BLaER1 treated with 17β-estradiol and CSF1 and Interleukin-3, amounts not matched to agents 10 nM and 100 nM (cell line): ENCODE results near the gene PTPRN2.
"Not testable (repeated sequence)": the region's sequence is repeated elsewhere in the genome, so short reads cannot be mapped to it uniquely, and the experiment has no call there.

Experiments used
- H3K27ac ChIP-seq, 11 experiments: shearing (Covaris generic); formaldehyde crosslinking; 2 replicates each; pipeline ENCODE4 v1.8.1; 2022
- H3K27me3 ChIP-seq, 11 experiments: shearing (Covaris generic); formaldehyde crosslinking; 2 replicates each; pipeline ENCODE4 v1.8.1; 2022
- H3K36me3 ChIP-seq, 11 experiments: shearing (Covaris generic); formaldehyde crosslinking; 2 replicates each; pipeline ENCODE4 v1.8.1; 2022
- H3K4me1 ChIP-seq, 10 experiments: shearing (Covaris generic); formaldehyde crosslinking; 2 replicates each; pipeline ENCODE4 v1.8.1; 2022
- H3K4me2 ChIP-seq, 11 experiments: shearing (Covaris generic); formaldehyde crosslinking; 2 replicates each; pipeline ENCODE4 v1.8.1; 2022
- H3K4me3 ChIP-seq, 10 experiments: shearing (Covaris generic); formaldehyde crosslinking; 2 replicates each; pipeline ENCODE4 v1.8.1; 2022
- H3K9ac ChIP-seq, 11 experiments: shearing (Covaris generic); formaldehyde crosslinking; 2 replicates each; pipeline ENCODE4 v1.8.1; 2022
- H3K9me3 ChIP-seq, 11 experiments: shearing (Covaris generic); formaldehyde crosslinking; replicated peaks in 1 of 11; 2 replicates each; pipeline ENCODE4 v1.8.1; 2022
- H4K20me1 ChIP-seq, 11 experiments: shearing (Covaris generic); formaldehyde crosslinking; 2 replicates each; pipeline ENCODE4 v1.8.1; 2022
- Cebpa-rat ChIP-seq, 11 experiments: shearing (Covaris generic); IDR thresholded peaks; 2 replicates each; pipeline ENCODE4 v1.8.1; 2022

PTPRN2 gene

DNA sequence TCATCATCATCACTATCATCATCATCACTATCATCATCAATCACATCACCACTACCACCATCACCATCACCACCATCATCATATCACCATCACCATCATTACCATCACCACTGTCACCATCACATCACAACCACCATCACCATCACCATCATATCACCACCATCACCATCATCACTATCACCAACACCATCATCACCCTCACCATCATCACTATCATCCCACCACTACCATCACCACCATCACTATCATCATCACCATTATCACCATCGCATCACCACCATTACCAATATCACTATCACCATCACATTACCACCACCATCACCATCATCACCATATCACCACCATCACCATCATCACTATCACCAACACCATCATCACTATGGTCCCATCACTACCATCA, 539.1 kb downstream of the PTPRN2 start:
- Histone ChIP-seq H3K36me3 (no peaks in the 10 kb centered on the region), H3K4me2 (no peak overlapping the region), H3K27me3 (no peaks in the 10 kb centered on the region), H3K9me3 (no peaks in the 10 kb centered on the region), H3K4me3 (no peak overlapping the region), H3K27ac (no peak overlapping the region), H3K9ac (no peak overlapping the region), H4K20me1 (no peaks in the 10 kb centered on the region), H3K4me1 (peaks cover 0 to 41% (median 33%) of the 10 kb centered on the region in 10 experiments; a peak in 15 of 20 replicates)
- TF ChIP-seq Cebpa-rat (IDR thresholded peaks at IDR 0.05) = no peak

- Histone ChIP-seq H4K20me1 (no peaks in the 10 kb centered on the region), H3K4me1 (peaks cover 0 to 44% (median 36%) of the 10 kb centered on the region in 10 experiments; a peak in 15 of 20 replicates), H3K36me3 (no peaks in the 10 kb centered on the region), H3K9me3 (no peaks in the 10 kb centered on the region), H3K27ac (no peak overlapping the region), H3K27me3 (no peaks in the 10 kb centered on the region), H3K4me3 (no peak overlapping the region), H3K4me2 (no peak overlapping the region), H3K9ac (no peak overlapping the region)
- TF ChIP-seq Cebpa-rat (IDR thresholded peaks at IDR 0.05) = no peak
These were observed 540.1 kb downstream of the PTPRN2 start for GRCh38 chr7:158047391-158048059.

DNA sequence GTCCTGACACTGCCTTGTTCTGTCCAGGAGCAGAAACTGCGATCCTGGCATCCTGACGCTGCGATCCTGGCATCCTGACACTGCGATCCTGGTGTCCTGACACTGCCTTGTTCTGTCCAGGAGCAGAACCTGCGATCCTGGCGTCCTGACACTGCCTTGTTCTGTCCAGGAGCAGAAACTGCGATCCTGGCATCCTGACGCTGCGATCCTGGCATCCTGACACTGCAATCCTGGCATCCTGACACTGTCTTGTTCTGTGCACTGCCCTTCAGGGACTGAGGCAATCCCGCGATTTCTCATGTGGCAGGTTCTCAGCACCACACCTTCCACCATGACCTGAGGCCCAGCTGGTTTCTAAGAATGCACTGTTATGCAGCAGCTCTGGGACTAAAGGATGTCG, 541.4 kb downstream of the PTPRN2 start:
- not testable (repeated sequence) for H3K9me3 ChIP-seq

DNA sequence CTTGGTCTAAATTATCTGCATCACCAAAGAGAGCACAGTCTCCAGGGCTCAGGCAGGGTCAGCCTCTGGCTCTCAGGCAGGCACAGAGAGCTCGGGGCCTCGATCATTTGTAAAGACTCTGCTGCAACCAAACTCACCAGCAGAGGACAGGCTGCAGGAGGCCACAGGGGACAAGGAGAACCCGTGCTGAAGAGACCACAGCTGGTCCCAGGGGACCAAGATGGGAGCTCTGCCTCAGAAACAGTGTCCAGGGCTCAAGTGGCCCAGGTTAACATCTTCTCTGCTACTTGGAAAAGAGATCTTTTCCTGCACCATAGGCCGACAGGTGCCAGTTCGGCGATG, 543.2 kb downstream of the PTPRN2 start:
- Histone ChIP-seq H3K4me2 (peak overlapping the region in 8 of 11 experiments; percentile 16 to 77 (median 60); a peak in 15 of 22 replicates), H3K4me1 (peaks cover 0 to 21% (median 15%) of the 10 kb centered on the region in 10 experiments; a peak in 14 of 20 replicates)
- no peak for TF ChIP-seq Cebpa-rat (IDR thresholded peaks at IDR 0.05)

More for the DNA sequence above, 541.4 kb downstream of the PTPRN2 start:
- not testable (repeated sequence) for H4K20me1 ChIP-seq, H3K27me3 ChIP-seq, H3K27ac ChIP-seq, H3K4me3 ChIP-seq, H3K9ac ChIP-seq, H3K36me3 ChIP-seq, H3K4me2 ChIP-seq
- peaks cover 0 to 32% (median 26%) of the 10 kb centered on the region in 10 experiments; a peak in 15 of 20 replicates for H3K4me1 ChIP-seq

GRCh38 chr7:158043551-158044481, 543.8 kb downstream of the PTPRN2 start:
- Histone ChIP-seq H3K4me1 (peaks cover 0 to 21% (median 15%) of the 10 kb centered on the region in 10 experiments; a peak in 14 of 20 replicates), H3K36me3 (peaks cover 0 to 5% (median 0%) of the 10 kb centered on the region in 11 experiments; a peak in 3 of 22 replicates), H3K4me2 (peak overlapping the region in 8 of 11 experiments; percentile 16 to 77 (median 60); a peak in 15 of 22 replicates), H3K9me3 (peaks cover 11 to 16% (median 15%) of the 10 kb centered on the region in 11 experiments), H4K20me1 (no peaks in the 10 kb centered on the region), H3K9ac (no peak overlapping the region), H3K4me3 (no peak overlapping the region), H3K27me3 (no peaks in the 10 kb centered on the region), H3K27ac (no peak overlapping the region)
- no peak for TF ChIP-seq Cebpa-rat (IDR thresholded peaks at IDR 0.05)

More for the DNA sequence above, 543.2 kb downstream of the PTPRN2 start:
- no peak overlapping the region for H3K9ac ChIP-seq
- H3K9me3 ChIP-seq = peaks cover 4 to 10% (median 9%) of the 10 kb centered on the region in 11 experiments
- peaks cover 0 to under 1% (median 0%) of the 10 kb centered on the region in 11 experiments; a peak in 1 of 22 replicates for H3K36me3 ChIP-seq
- no peaks in the 10 kb centered on the region for H4K20me1 ChIP-seq
- H3K4me3 ChIP-seq = no peak overlapping the region
- H3K27me3 ChIP-seq = no peaks in the 10 kb centered on the region
- H3K27ac ChIP-seq = no peak overlapping the region

DNA sequence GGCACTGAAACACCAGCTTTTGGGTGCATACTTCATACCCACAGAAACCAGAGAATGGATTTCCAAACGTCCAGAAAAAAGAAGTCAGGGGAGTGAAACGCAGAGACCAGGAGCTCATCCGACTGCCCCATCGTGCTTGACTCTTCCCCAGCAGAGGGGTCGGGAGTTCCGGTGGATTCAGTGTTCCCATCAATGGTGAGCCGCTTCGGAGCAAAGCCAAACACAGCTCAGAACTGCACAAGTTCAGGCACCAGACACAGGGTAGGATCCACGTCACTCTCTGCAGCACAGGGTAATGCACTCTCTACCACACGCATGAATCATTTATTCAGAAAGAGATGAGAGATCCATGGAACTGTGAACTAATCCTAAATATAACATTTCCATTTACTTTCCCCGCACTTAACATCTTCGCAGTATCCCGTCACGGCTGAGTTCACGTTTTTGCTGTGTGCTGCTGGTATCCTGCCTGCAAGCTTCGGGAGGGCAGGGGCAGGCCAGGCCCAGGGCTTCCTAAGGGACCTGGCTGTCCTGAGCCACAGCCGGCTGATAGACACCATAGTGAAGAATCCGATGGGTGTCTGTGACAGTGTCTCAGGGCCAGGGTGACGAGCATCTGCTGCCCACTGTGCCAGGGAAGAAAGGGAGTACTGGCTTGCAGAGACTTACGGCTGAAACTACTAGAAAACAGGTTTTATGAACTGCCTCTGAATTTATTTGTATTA, 545.3 kb downstream of the PTPRN2 start:
- no peak for TF ChIP-seq Cebpa-rat (IDR thresholded peaks at IDR 0.05)

DNA sequence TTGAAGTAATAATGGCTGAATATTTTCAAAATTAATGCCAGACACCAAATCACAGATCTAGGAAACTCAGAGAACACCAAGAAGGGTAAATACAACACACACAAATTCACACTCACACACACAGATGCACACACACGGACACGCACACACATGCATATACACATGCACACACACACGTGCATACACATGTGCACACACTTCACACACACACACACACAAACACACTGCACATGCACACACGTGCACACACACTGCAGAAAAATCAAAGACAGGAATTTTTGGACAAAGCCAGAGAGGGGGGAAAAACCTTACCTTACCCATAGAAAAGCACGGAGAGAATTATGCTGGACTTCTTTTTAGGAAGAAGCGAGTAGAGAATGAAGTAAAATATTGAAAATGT, 547.4 kb downstream of the PTPRN2 start:
- H3K4me1 ChIP-seq = peaks cover 0 to 21% (median 15%) of the 10 kb centered on the region in 10 experiments; a peak in 14 of 20 replicates
- peaks cover 13 to 27% (median 21%) of the 10 kb centered on the region in 11 experiments for H3K9me3 ChIP-seq
- H3K27me3 ChIP-seq = no peaks in the 10 kb centered on the region
- H3K36me3 ChIP-seq = peaks cover 0 to 5% (median 0%) of the 10 kb centered on the region in 11 experiments; a peak in 3 of 22 replicates
- H3K9ac ChIP-seq = no peak overlapping the region
- TF ChIP-seq Cebpa-rat (IDR thresholded peaks at IDR 0.05) = no peak
- H3K4me2 ChIP-seq = no peak overlapping the region
- H3K27ac ChIP-seq = no peak overlapping the region
- H4K20me1 ChIP-seq = no peaks in the 10 kb centered on the region
- no peak overlapping the region for H3K4me3 ChIP-seq

More for the DNA sequence above, 545.3 kb downstream of the PTPRN2 start:
- Histone ChIP-seq H3K9ac (no peak overlapping the region), H3K27me3 (no peaks in the 10 kb centered on the region), H3K4me2 (no peak overlapping the region), H3K4me3 (no peak overlapping the region), H3K9me3 (peaks cover 13 to 27% (median 21%) of the 10 kb centered on the region in 11 experiments), H3K27ac (no peak overlapping the region), H3K36me3 (peaks cover 0 to 5% (median 0%) of the 10 kb centered on the region in 11 experiments; a peak in 3 of 22 replicates), H4K20me1 (no peaks in the 10 kb centered on the region), H3K4me1 (peaks cover 0 to 21% (median 15%) of the 10 kb centered on the region in 10 experiments; a peak in 14 of 20 replicates)

DNA sequence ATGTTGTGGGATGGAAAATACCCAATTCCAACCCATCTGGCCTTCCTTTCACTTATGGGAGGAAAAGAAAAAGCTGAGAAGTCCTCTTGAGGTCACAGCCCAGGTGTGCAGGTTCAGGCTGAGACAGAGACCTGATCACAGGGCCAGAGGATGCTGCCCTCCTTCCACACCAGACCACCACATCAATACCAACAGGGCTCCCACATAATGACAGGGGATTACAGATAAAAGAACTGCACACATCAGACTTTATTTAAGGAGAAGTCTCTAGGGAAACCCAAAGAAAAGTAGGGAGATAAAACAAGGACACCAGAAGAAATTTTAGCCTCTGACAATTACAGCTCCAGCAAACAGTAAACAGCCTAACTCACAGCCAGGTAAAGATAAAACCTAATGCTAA, 548.4 kb downstream of the PTPRN2 start:
- no peak for TF ChIP-seq Cebpa-rat (IDR thresholded peaks at IDR 0.05)
- Histone ChIP-seq H3K27me3 (no peaks in the 10 kb centered on the region), H4K20me1 (no peaks in the 10 kb centered on the region), H3K27ac (no peak overlapping the region), H3K4me1 (peaks cover 0 to 13% (median 10%) of the 10 kb centered on the region in 10 experiments; a peak in 14 of 20 replicates), H3K36me3 (peaks cover 0 to 5% (median 0%) of the 10 kb centered on the region in 11 experiments; a peak in 3 of 22 replicates), H3K4me2 (no peak overlapping the region), H3K4me3 (no peak overlapping the region), H3K9ac (no peak overlapping the region), H3K9me3 (peaks cover 18 to 29% (median 23%) of the 10 kb centered on the region in 11 experiments)
